DOHH2 (cell line): ENCODE results near the gene TET1.
"Not testable (repeated sequence)": the region's sequence is repeated elsewhere in the genome, so short reads cannot be mapped to it uniquely, and the experiment has no call there.

Experiments
- H3F3A ChIP-seq: fragments of 200-600 bp; sonication (generic), shearing (Covaris generic); 2 replicates; pipeline ENCODE4 v1.6.0; 2016; ENCODE audit warnings: antibody characterized with exemption, mild to moderate bottlenecking; ENCODE audit not compliant: control insufficient read depth, insufficient read depth
- H3K27ac ChIP-seq: fragments of 200-600 bp; sonication (generic); 2 replicates; pipeline ENCODE4 v1.5.1; 2014; ENCODE audit warnings: low read depth, mild to moderate bottlenecking, low read length, moderate library complexity
- H3K27me3 ChIP-seq: fragments of 200-600 bp; sonication (generic); 2 replicates; pipeline ENCODE4 v1.6.1; 2014; ENCODE audit warnings: mild to moderate bottlenecking, low read length, mixed read lengths; ENCODE audit not compliant: control insufficient read depth
- H3K36me3 ChIP-seq: fragments of 200-600 bp; sonication (generic); 2 replicates; pipeline ENCODE4 v1.6.1; 2014; ENCODE audit warnings: mild to moderate bottlenecking, low read length, moderate library complexity, mixed read lengths; ENCODE audit not compliant: control insufficient read depth
- H3K4me1 ChIP-seq: fragments of 200-600 bp; sonication (generic); 2 replicates; pipeline ENCODE4 v1.6.1; 2014; ENCODE audit warnings: mild to moderate bottlenecking, low read length, mixed read lengths; ENCODE audit not compliant: control insufficient read depth
- H3K4me2 ChIP-seq: fragments of 200-600 bp; sonication (generic); 2 replicates; pipeline ENCODE4 v1.6.0; 2014; ENCODE audit warnings: mild to moderate bottlenecking, low read length, moderate library complexity
- H3K4me3 ChIP-seq: fragments of 200-600 bp; sonication (generic); 2 replicates; pipeline ENCODE4 v1.5.1; 2014; ENCODE audit warnings: mild to moderate bottlenecking, low read length, mixed read lengths
- H3K79me2 ChIP-seq: fragments of 200-600 bp; sonication (generic); 2 replicates; pipeline ENCODE4 v1.6.1; 2014; ENCODE audit warnings: mild to moderate bottlenecking, low read length, mixed read lengths; ENCODE audit not compliant: control insufficient read depth
- H3K9me2 ChIP-seq: fragments of 200-600 bp; sonication (generic); replicated peaks from 2 replicates; pipeline ENCODE4 v1.6.1; 2014; ENCODE audit warnings: mild to moderate bottlenecking, low read length, mixed read lengths; ENCODE audit not compliant: control insufficient read depth
- H3K9me3 ChIP-seq: fragments of 200-600 bp; sonication (generic); 2 replicates; pipeline ENCODE4 v1.6.1; 2014; ENCODE audit warnings: antibody characterized with exemption, low read length, mixed read lengths; ENCODE audit not compliant: control insufficient read depth, insufficient read depth
- H4K20me1 ChIP-seq: fragments of 200-600 bp; sonication (generic); 2 replicates; pipeline ENCODE4 v1.6.0; 2014; ENCODE audit warnings: low read depth, mild to moderate bottlenecking, antibody characterized with exemption, low read length, moderate library complexity; ENCODE audit not compliant: control insufficient read depth, insufficient read depth
- EZH2phosphoT487 ChIP-seq: fragments of 200-600 bp; sonication (generic); IDR thresholded peaks from 2 replicates; pipeline ENCODE4 v1.6.1; 2017; ENCODE audit warnings: borderline replicate concordance, mild to moderate bottlenecking, antibody characterized with exemption, low read length, moderate library complexity, mixed read lengths
- TF ChIP-seq, protein P1 (sequence below): fragments of 200-600 bp; sonication (generic); IDR thresholded peaks from one replicate; pipeline ENCODE4 v1.5.1; 2014; ENCODE audit warnings: antibody characterized with exemption, mild to moderate bottlenecking, low read depth, low read length; ENCODE audit not compliant: poor library complexity, severe bottlenecking

The TET1 gene

DNA sequence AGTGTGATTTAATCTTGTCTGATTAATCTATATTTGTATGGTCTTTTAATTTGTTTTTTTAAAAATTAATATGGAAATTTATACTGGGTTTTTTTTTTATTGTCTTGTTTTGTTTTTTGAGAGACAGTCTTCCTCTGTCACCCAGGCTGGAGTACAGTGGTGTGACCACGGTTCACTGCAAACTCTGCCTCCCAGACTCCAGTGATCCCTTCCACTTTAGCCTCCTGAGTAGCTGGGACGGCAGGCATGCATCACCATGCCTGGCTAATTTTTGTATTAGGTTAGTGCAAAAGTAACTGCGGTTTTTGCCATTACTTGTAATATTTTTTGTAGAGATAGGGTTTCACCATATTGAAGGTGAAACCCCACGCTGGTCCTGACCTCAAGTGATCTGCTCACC, 73.1 kb downstream of the TET1 start:
- H3K4me1 ChIP-seq = peaks cover 7% of the 10 kb centered on the region
- no peaks in the 10 kb centered on the region for H3F3A ChIP-seq
- H3K36me3 ChIP-seq = no peaks in the 10 kb centered on the region
- H3K9me2 ChIP-seq = no peaks in the 10 kb centered on the region
- H3K79me2 ChIP-seq = no peaks in the 10 kb centered on the region
- no peak overlapping the region for H3K4me3 ChIP-seq
- no peaks in the 10 kb centered on the region for H3K27me3 ChIP-seq
- H3K9me3 ChIP-seq = no peaks in the 10 kb centered on the region
- no peak overlapping the region for H3K4me2 ChIP-seq
- no peak for TF ChIP-seq EZH2phosphoT487
- TF ChIP-seq, protein P1, sequence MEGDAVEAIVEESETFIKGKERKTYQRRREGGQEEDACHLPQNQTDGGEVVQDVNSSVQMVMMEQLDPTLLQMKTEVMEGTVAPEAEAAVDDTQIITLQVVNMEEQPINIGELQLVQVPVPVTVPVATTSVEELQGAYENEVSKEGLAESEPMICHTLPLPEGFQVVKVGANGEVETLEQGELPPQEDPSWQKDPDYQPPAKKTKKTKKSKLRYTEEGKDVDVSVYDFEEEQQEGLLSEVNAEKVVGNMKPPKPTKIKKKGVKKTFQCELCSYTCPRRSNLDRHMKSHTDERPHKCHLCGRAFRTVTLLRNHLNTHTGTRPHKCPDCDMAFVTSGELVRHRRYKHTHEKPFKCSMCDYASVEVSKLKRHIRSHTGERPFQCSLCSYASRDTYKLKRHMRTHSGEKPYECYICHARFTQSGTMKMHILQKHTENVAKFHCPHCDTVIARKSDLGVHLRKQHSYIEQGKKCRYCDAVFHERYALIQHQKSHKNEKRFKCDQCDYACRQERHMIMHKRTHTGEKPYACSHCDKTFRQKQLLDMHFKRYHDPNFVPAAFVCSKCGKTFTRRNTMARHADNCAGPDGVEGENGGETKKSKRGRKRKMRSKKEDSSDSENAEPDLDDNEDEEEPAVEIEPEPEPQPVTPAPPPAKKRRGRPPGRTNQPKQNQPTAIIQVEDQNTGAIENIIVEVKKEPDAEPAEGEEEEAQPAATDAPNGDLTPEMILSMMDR = no peak
- H4K20me1 ChIP-seq = no peaks in the 10 kb centered on the region
- no peak overlapping the region for H3K27ac ChIP-seq

DNA sequence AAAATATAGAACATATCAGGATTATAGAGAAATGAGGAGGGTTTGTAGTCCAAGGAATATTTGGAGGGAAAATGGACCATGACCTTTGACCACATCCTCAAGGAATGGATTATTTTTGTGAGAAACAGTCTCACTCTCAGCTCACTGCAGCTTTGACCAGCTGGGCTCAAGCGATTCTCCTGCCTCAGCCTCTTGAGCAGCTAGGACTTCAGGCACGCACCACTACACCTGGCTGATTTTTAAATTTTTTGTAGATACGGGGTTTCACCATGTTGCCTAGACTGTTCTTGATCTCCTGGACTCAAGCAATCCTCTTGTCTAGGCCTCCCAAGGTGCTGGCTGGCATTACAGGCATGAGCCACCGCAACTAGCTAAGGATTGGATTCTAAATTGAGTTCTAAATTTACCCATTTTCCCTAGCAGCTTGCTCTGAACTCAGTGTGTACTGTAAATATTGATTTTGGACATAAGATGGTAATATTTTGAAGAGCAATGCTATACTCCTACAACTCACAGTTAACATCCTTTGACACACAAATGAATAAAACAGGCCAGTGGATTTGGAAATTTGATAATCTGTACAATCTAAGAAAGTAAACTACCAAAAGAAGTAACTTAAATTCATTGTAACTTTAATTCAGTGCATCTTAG, 73.8 kb downstream of the TET1 start:
- Histone ChIP-seq H3K9me3 (no peaks in the 10 kb centered on the region), H4K20me1 (no peaks in the 10 kb centered on the region), H3K9me2 (no peaks in the 10 kb centered on the region), H3K27ac (no peak overlapping the region), H3K79me2 (no peaks in the 10 kb centered on the region), H3K4me3 (no peak overlapping the region), H3F3A (no peaks in the 10 kb centered on the region), H3K36me3 (no peaks in the 10 kb centered on the region), H3K4me1 (peaks cover under 1% of the 10 kb centered on the region), H3K27me3 (no peaks in the 10 kb centered on the region), H3K4me2 (no peak overlapping the region)
- TF ChIP-seq, protein P1 = no peak
- TF ChIP-seq EZH2phosphoT487 = no peak

DNA sequence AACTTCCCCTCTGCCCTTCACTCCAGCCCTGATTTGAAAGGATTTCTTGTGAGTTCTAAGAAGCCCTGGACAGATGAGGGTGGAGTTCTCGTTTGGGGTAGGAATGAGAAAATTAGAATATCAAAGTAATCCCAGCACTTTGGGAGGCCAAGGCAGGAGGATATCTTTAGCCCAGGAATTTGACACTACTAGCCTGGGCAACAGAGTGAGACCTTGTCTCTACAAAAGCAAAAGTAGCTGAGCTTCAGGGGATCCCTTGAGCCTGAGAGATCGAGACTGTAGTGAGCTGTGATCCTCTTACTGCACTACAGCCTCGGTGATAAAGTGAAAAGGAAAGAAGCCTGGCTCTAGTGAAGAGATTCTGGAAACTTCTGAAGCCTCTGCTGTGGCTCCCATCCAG, 76.2 kb downstream of the TET1 start:
- no peaks in the 10 kb centered on the region for H4K20me1 ChIP-seq
- no peaks in the 10 kb centered on the region for H3K9me2 ChIP-seq
- no peak overlapping the region for H3K27ac ChIP-seq
- H3F3A ChIP-seq = no peaks in the 10 kb centered on the region
- H3K4me2 ChIP-seq = no peak overlapping the region
- TF ChIP-seq, protein P1 = no peak
- TF ChIP-seq EZH2phosphoT487 = no peak
- no peak overlapping the region for H3K4me3 ChIP-seq
- no peaks in the 10 kb centered on the region for H3K4me1 ChIP-seq
- H3K9me3 ChIP-seq = no peaks in the 10 kb centered on the region
- H3K36me3 ChIP-seq = no peaks in the 10 kb centered on the region
- no peaks in the 10 kb centered on the region for H3K27me3 ChIP-seq
- no peaks in the 10 kb centered on the region for H3K79me2 ChIP-seq

DNA sequence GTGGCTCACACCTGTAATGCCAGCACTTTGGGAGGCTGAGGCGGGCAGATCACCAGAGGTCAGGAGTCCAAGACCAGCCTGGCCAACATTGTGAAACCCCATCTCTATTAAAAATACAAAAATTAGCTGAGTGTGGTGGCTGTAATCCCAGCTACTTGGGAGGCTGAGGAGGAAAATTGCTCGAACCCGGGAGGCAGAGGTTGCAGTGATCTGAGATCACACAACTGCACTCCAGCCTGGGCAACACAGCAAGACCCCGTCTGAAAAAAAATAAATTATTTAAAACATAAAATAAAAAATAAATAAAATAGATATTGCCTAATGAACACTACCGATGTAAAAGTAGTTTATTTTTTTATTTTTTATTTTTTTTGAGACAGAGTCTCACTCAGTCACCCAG, 83.4 kb downstream of the TET1 start:
- not testable (repeated sequence) for H3K79me2 ChIP-seq, H3K27ac ChIP-seq, H3K9me3 ChIP-seq, H3K4me1 ChIP-seq, H3K36me3 ChIP-seq, H3K4me3 ChIP-seq, H3F3A ChIP-seq, H3K9me2 ChIP-seq, H4K20me1 ChIP-seq, H3K27me3 ChIP-seq, H3K4me2 ChIP-seq
